Hepatocyte (in vitro differentiated cells): Measurements from ENCODE around the gene SRSF5.

Experiments used
- EZH2phosphoT487 ChIP-seq: fragments of 200-600 bp; sonication (generic); IDR thresholded peaks from one replicate; pipeline ENCODE4 v1.6.1; 2018; ENCODE audit warnings: antibody characterized with exemption, mild to moderate bottlenecking, low read depth, moderate library complexity; ENCODE audit not compliant: unreplicated experiment, severe bottlenecking
- TF ChIP-seq, protein P1 (sequence below): fragments of 200-600 bp; sonication (generic); IDR thresholded peaks from 2 replicates; pipeline ENCODE4 v1.5.1; 2016; ENCODE audit warnings: antibody characterized with exemption, mild to moderate bottlenecking; ENCODE audit not compliant: poor library complexity

DNA sequence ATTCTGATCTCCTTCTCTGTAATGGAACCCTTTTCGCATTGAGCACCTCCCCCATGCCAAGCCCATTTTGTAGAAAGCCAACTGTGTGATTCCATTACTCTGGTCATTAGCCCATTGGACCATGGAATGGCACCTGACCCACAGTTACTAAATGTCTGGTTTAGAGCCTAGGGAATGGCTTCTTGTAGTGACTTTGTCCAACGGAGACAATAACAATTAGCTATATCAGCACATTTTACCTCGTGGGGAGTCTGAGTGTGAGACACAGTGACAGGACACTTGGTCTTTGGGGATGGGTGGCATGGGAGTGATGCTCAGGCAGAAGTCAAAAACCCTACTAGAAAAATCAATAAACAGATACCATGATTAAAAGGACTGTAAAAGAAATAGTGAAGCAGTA, 19.7 kb downstream of the SRSF5 start:
- TF ChIP-seq, protein P1, sequence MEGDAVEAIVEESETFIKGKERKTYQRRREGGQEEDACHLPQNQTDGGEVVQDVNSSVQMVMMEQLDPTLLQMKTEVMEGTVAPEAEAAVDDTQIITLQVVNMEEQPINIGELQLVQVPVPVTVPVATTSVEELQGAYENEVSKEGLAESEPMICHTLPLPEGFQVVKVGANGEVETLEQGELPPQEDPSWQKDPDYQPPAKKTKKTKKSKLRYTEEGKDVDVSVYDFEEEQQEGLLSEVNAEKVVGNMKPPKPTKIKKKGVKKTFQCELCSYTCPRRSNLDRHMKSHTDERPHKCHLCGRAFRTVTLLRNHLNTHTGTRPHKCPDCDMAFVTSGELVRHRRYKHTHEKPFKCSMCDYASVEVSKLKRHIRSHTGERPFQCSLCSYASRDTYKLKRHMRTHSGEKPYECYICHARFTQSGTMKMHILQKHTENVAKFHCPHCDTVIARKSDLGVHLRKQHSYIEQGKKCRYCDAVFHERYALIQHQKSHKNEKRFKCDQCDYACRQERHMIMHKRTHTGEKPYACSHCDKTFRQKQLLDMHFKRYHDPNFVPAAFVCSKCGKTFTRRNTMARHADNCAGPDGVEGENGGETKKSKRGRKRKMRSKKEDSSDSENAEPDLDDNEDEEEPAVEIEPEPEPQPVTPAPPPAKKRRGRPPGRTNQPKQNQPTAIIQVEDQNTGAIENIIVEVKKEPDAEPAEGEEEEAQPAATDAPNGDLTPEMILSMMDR, result no peak
- TF ChIP-seq EZH2phosphoT487, result no peak
